ENCODE measurements around the gene ALPI. TPM values are rescaled to one million over a fixed set of nuclear protein-coding genes. Genes with fewer than 3 reads are reported as not detected.

ALPI gene
- total and polyA plus RNA-seq, 2 donors (not counting 1 experiment from before 2014, with no cell fraction given) = not detected

- CTCF ChIA-PET = no interaction called here
- no peak overlapping the region for H3K9ac ChIP-seq (ENCODE audit: low read length)
- no peaks in the 10 kb centered on the region for H3K9me3 ChIP-seq (ENCODE audit: control extremely low read depth in 1 of 3, control insufficient read depth in 2 of 3, insufficient read depth in 1 of 3, low read length in 2 of 3)
- no peak overlapping the region for H3K4me3 ChIP-seq (ENCODE audit: control extremely low read depth in 1 of 5, extremely low read depth in 1 of 5, insufficient read depth in 1 of 5, low read depth in 2 of 5, low read length in 4 of 5)
- H3K27ac Mint-ChIP-seq = no peak overlapping the region
- DNase-seq (no peak), ATAC-seq (ENCODE audit: low read depth) (no peak)
- no peaks in the 10 kb centered on the region for H4K20me1 ChIP-seq (ENCODE audit: control insufficient read depth, insufficient read depth, low read length, poor library complexity, severe bottlenecking)
- TF ChIP-seq EZH2 (IDR thresholded peaks at IDR 0.05; ENCODE audit: borderline replicate concordance, insufficient read depth, low read depth, low read length, poor library complexity, severe bottlenecking) (no peak), CTCF (IDR thresholded peaks at IDR 0.05) (no peak)
- POLR2A ChIA-PET = no interaction called here
- H2AFZ ChIP-seq (ENCODE audit: insufficient read depth, low read depth, low read length, poor library complexity, severe bottlenecking) = no peak overlapping the region
- H3K27ac ChIP-seq (ENCODE audit: low read length in 2 of 2) = no peak overlapping the region
- H3K79me2 ChIP-seq (ENCODE audit: control insufficient read depth, insufficient read depth, low read length) = no peaks in the 10 kb centered on the region
- H3K4me2 ChIP-seq (replicated peaks; ENCODE audit: low read depth, low read length, poor library complexity, severe bottlenecking) = no peak overlapping the region
- intact Hi-C loops (cut with micrococcal nuclease) = no loop called here
- H3K27me3 Mint-ChIP-seq = peaks cover 24% of the 10 kb centered on the region
- H3K9me3 Mint-ChIP-seq (ENCODE audit: insufficient read depth) = no peaks in the 10 kb centered on the region
- 87% methylated on average over 17 of the region's 19 CpGs for WGBS (ENCODE audit: insufficient coverage)
- H3K4me1 ChIP-seq (ENCODE audit: control insufficient read depth in 2 of 2, insufficient read depth in 2 of 2, low read length in 2 of 2) = no peaks in the 10 kb centered on the region
- H3K4me3 Mint-ChIP-seq = no peak overlapping the region
- H3K27me3 ChIP-seq (replicated peaks in 1 of 4; ENCODE audit: control extremely low read depth in 1 of 4, control insufficient read depth in 3 of 4, insufficient read depth in 4 of 4, low read length in 3 of 4) = peaks cover 0 to 14% (median 0%) of the 10 kb centered on the region in 4 experiments
- no peaks in the 10 kb centered on the region for H3K4me1 Mint-ChIP-seq
- H3K36me3 ChIP-seq (replicated peaks in 1 of 2; ENCODE audit: control extremely low read depth in 1 of 2, control insufficient read depth in 1 of 2, extremely low read depth in 1 of 2, insufficient read depth in 2 of 2, low read length in 1 of 2) = no peaks in the 10 kb centered on the region
Observed at GRCh38 chr2:232478571-232479340, 22.8 kb downstream of the ALPI start.

GRCh38 chr2:232479341-232480200, 23.6 kb downstream of the ALPI start:
- 80% methylated on average over 20 of the region's 21 CpGs for WGBS (ENCODE audit: insufficient coverage)
- no peak overlapping the region for H3K27ac Mint-ChIP-seq

More at GRCh38 chr2:232479341-232480200, 23.6 kb downstream of the ALPI start:
- Histone ChIP-seq H3K27ac (ENCODE audit: low read length in 2 of 2) (no peak overlapping the region), H3K9ac (ENCODE audit: low read length) (no peak overlapping the region), H3K4me2 (replicated peaks; ENCODE audit: low read depth, low read length, poor library complexity, severe bottlenecking) (no peak overlapping the region), H4K20me1 (ENCODE audit: control insufficient read depth, insufficient read depth, low read length, poor library complexity, severe bottlenecking) (no peaks in the 10 kb centered on the region), H3K4me3 (ENCODE audit: control extremely low read depth in 1 of 5, extremely low read depth in 1 of 5, insufficient read depth in 1 of 5, low read depth in 2 of 5, low read length in 4 of 5) (no peak overlapping the region), H3K27me3 (replicated peaks in 1 of 4; ENCODE audit: control extremely low read depth in 1 of 4, control insufficient read depth in 3 of 4, insufficient read depth in 4 of 4, low read length in 3 of 4) (peaks cover 0 to 14% (median 0%) of the 10 kb centered on the region in 4 experiments), H3K4me1 (ENCODE audit: control insufficient read depth in 2 of 2, insufficient read depth in 2 of 2, low read length in 2 of 2) (no peaks in the 10 kb centered on the region), H2AFZ (ENCODE audit: insufficient read depth, low read depth, low read length, poor library complexity, severe bottlenecking) (no peak overlapping the region), H3K36me3 (replicated peaks in 1 of 2; ENCODE audit: control extremely low read depth in 1 of 2, control insufficient read depth in 1 of 2, extremely low read depth in 1 of 2, insufficient read depth in 2 of 2, low read length in 1 of 2) (no peaks in the 10 kb centered on the region), H3K9me3 (ENCODE audit: control extremely low read depth in 1 of 3, control insufficient read depth in 2 of 3, insufficient read depth in 1 of 3, low read length in 2 of 3) (no peaks in the 10 kb centered on the region), H3K79me2 (ENCODE audit: control insufficient read depth, insufficient read depth, low read length) (no peaks in the 10 kb centered on the region)
- intact Hi-C loops (cut with micrococcal nuclease) = no loop called here
- peaks cover 25% of the 10 kb centered on the region for H3K27me3 Mint-ChIP-seq
- ChIA-PET POLR2A (no interaction called here), CTCF (no interaction called here)
- ATAC-seq (ENCODE audit: low read depth) = no peak
- DNase-seq = no peak
- TF ChIP-seq CTCF (IDR thresholded peaks at IDR 0.05) = no peak
- no peak for TF ChIP-seq EZH2 (IDR thresholded peaks at IDR 0.05; ENCODE audit: borderline replicate concordance, insufficient read depth, low read depth, low read length, poor library complexity, severe bottlenecking)
- no peaks in the 10 kb centered on the region for H3K9me3 Mint-ChIP-seq (ENCODE audit: insufficient read depth)
- H3K4me1 Mint-ChIP-seq = no peaks in the 10 kb centered on the region
- no peak overlapping the region for H3K4me3 Mint-ChIP-seq

All from B cell (primary cell).